HEK293 (cell line): ENCODE data around the gene DIS3L2.

Experiments
- CTCF ChIA-PET: fragments of 350-600 bp; formaldehyde crosslinking; extraction: SDS; loops from one replicate; lab custom pipeline; 2021; ENCODE audit warnings: antibody characterized with exemption; lab: Yijun Ruan, JAX
- POLR2A ChIA-PET: fragments of 300-600 bp; formaldehyde crosslinking; extraction: SDS; loops from one replicate; lab custom pipeline; 2020; ENCODE audit warnings: antibody characterized with exemption, inconsistent platforms; lab: Yijun Ruan, JAX
- H3K27ac ChIP-seq: fragments of 200-500 bp; sonication (Bioruptor generic); 2 replicates; pipeline ENCODE4 v1.5.1; 2014; ENCODE audit warnings: low read depth, low read length, control low read depth, inconsistent platforms; ENCODE audit errors: extremely low read depth
- H3K36me3 ChIP-seq, 2 experiments: fragments of 200-500 bp in 1 of 2; sonication (Bioruptor generic) in 1 of 2; 1 replicate in 1 of 2; 2 replicates in 1 of 2; pipeline ENCODE4 v1.5.1; 2014 to 2017; ENCODE audit warnings: inconsistent platforms in 2 of 2, low read length in 2 of 2; ENCODE audit not compliant: control insufficient read depth in 2 of 2, insufficient read depth in 1 of 2
- H3K4me1 ChIP-seq: fragments of 200-500 bp; sonication (Bioruptor generic); 2 replicates; pipeline ENCODE4 v1.5.1; 2014; ENCODE audit warnings: mild to moderate bottlenecking, low read length, inconsistent platforms; ENCODE audit not compliant: control insufficient read depth, insufficient read depth
- H3K4me3 ChIP-seq: 2 replicates; pipeline ENCODE4 v1.5.1; 2011; ENCODE audit warnings: low read depth, mild to moderate bottlenecking, control low read depth, low read length, moderate library complexity
- H3K9me3 ChIP-seq: fragments of 200-500 bp; sonication (Bioruptor generic); 2 replicates; pipeline ENCODE4 v1.5.1; 2014; ENCODE audit warnings: low read depth, low read length, inconsistent platforms; ENCODE audit not compliant: control insufficient read depth, insufficient read depth
- REST ChIP-seq: fragments of 450-650 bp; formaldehyde crosslinking; IDR thresholded peaks from 2 replicates; pipeline ENCODE4 v1.5.1; 2016; ENCODE audit warnings: missing biosample characterization, missing genetic modification characterization
- SETDB1 ChIP-seq: IDR thresholded peaks from one replicate; pipeline ENCODE4 v1.6.1; 2017; ENCODE audit warnings: mild to moderate bottlenecking, low read length, moderate library complexity, mixed read lengths; ENCODE audit not compliant: insufficient read length
- ZBTB1 ChIP-seq: fragments of 450-650 bp; formaldehyde crosslinking; IDR thresholded peaks from 2 replicates; pipeline ENCODE4 v1.5.1; 2016; ENCODE audit warnings: missing biosample characterization, missing genetic modification characterization
- ZFP41 ChIP-seq: fragments of 450-650 bp; formaldehyde crosslinking; IDR thresholded peaks from 2 replicates; pipeline ENCODE4 v1.5.1; 2016; ENCODE audit warnings: missing biosample characterization, missing genetic modification characterization, borderline replicate concordance
- ZNF133 ChIP-seq: fragments of 450-650 bp; formaldehyde crosslinking; IDR thresholded peaks from 2 replicates; pipeline ENCODE4 v1.5.1; 2016; ENCODE audit warnings: missing biosample characterization, missing genetic modification characterization
- ZNF175 ChIP-seq: fragments of 450-650 bp; formaldehyde crosslinking; IDR thresholded peaks from 2 replicates; pipeline ENCODE4 v1.5.1; 2016; ENCODE audit warnings: missing biosample characterization, missing genetic modification characterization
- ZNF239 ChIP-seq: fragments of 450-650 bp; formaldehyde crosslinking; IDR thresholded peaks from 2 replicates; pipeline ENCODE4 v1.5.1; 2016; ENCODE audit warnings: missing biosample characterization, missing genetic modification characterization
- ZNF280D ChIP-seq: fragments of 450-650 bp; formaldehyde crosslinking; IDR thresholded peaks from 2 replicates; pipeline ENCODE4 v1.5.1; 2016; ENCODE audit warnings: missing biosample characterization, missing genetic modification characterization
- ZNF510 ChIP-seq: fragments of 450-650 bp; formaldehyde crosslinking; IDR thresholded peaks from 2 replicates; pipeline ENCODE4 v1.5.1; 2018; ENCODE audit warnings: mild to moderate bottlenecking, missing genetic modification characterization, missing biosample characterization; ENCODE audit not compliant: insufficient replicate concordance
- ZNF549 ChIP-seq: fragments of 450-650 bp; IDR thresholded peaks from 2 replicates; pipeline ENCODE4 v1.5.1; 2018; ENCODE audit warnings: missing biosample characterization, missing genetic modification characterization, mild to moderate bottlenecking, inconsistent platforms, moderate library complexity
- ZNF580 ChIP-seq: fragments of 450-650 bp; formaldehyde crosslinking; IDR thresholded peaks from 2 replicates; pipeline ENCODE4 v1.5.1; 2016; ENCODE audit warnings: missing biosample characterization, missing genetic modification characterization
- ZNF76 ChIP-seq: fragments of 450-650 bp; formaldehyde crosslinking; IDR thresholded peaks from 2 replicates; pipeline ENCODE4; 2016; ENCODE audit warnings: low read depth, missing biosample characterization, missing genetic modification characterization, borderline replicate concordance
- ZSCAN16 ChIP-seq: fragments of 450-650 bp; formaldehyde crosslinking; IDR thresholded peaks from 2 replicates; pipeline ENCODE4 v1.5.1; 2016; ENCODE audit warnings: missing biosample characterization, missing genetic modification characterization
- ZSCAN18 ChIP-seq: fragments of 450-650 bp; formaldehyde crosslinking; IDR thresholded peaks from 2 replicates; pipeline ENCODE4 v1.5.1; 2016; ENCODE audit warnings: missing biosample characterization, missing genetic modification characterization
- ZSCAN5A ChIP-seq: fragments of 450-650 bp; formaldehyde crosslinking; IDR thresholded peaks from 2 replicates; pipeline ENCODE4 v1.5.1; 2016; ENCODE audit warnings: missing biosample characterization, missing genetic modification characterization

The DIS3L2 gene

GRCh38 chr2:232239951-232240681, 278.6 kb downstream of the DIS3L2 start (continued):
- TF ChIP-seq SETDB1 (no peak), ZNF280D (no peak), ZFP41 (tag by site-specific recombination) (no peak), ZNF549 (no peak), ZSCAN18 (tag by site-specific recombination) (no peak), ZSCAN16 (tag by site-specific recombination) (no peak), ZSCAN5A (tag by site-specific recombination) (no peak), ZBTB1 (tag by site-specific recombination) (no peak), ZNF76 (no peak), ZNF133 (tag by site-specific recombination) (no peak), ZNF580 (tag by site-specific recombination) (no peak), ZNF239 (tag by site-specific recombination) (no peak)
- TF ChIP-seq, all 188 proteins: peak for 0

- H3K36me3 ChIP-seq, result peaks cover 0 to 10% of the 10 kb centered on the region in 2 experiments; a peak in 1 of 3 replicates
- TF ChIP-seq REST, result 0 out of 2 replicates have a peak, but pooled peaks have one; percentile 37
- no peak for TF ChIP-seq ZNF510 (tag by site-specific recombination)
- TF ChIP-seq ZNF175 (tag by site-specific recombination), result no peak
- POLR2A ChIA-PET, result no interaction called here
- no peaks in the 10 kb centered on the region for H3K4me1 ChIP-seq
- CTCF ChIA-PET, result no interaction called here
- H3K9me3 ChIP-seq, result no peaks in the 10 kb centered on the region
- no peak overlapping the region for H3K4me3 ChIP-seq
- H3K27ac ChIP-seq, result no peak overlapping the region
Observed at GRCh38 chr2:232240906-232241305, 279.4 kb downstream of the DIS3L2 start.
